Progenitor cell of endocrine pancreas (in vitro differentiated cells): ENCODE measurements around the gene CAP1. TPM values are rescaled to one million over a fixed set of nuclear protein-coding genes. Genes with fewer than 3 reads are reported as not detected.
"Not testable (repeated sequence)": the region's sequence is repeated elsewhere in the genome, so short reads cannot be mapped to it uniquely, and the experiment has no call there.

Experiments used
- DNase-seq: peaks from one replicate; pipeline ENCODE4 v3.0.0; 2021; ENCODE audit warnings: low spot score; ENCODE audit not compliant: unreplicated experiment
- H3K27ac Mint-ChIP-seq: 2 replicates; pipeline ENCODE4 v1.8.0; 2021; ENCODE audit warnings: mild to moderate bottlenecking, moderate library complexity, mixed read lengths
- H3K27me3 Mint-ChIP-seq: 2 replicates; pipeline ENCODE4 v1.8.0; 2021; ENCODE audit warnings: mixed read lengths
- H3K36me3 Mint-ChIP-seq: 2 replicates; pipeline ENCODE4 v1.8.0; 2022; ENCODE audit warnings: mixed read lengths; ENCODE audit not compliant: insufficient read depth
- H3K4me1 Mint-ChIP-seq: 2 replicates; pipeline ENCODE4 v1.8.0; 2021; ENCODE audit warnings: low read depth, mixed read lengths
- H3K4me3 Mint-ChIP-seq: 2 replicates; pipeline ENCODE4 v1.8.0; 2021; ENCODE audit warnings: low read depth, mild to moderate bottlenecking, moderate library complexity, mixed read lengths
- H3K9me3 Mint-ChIP-seq: 2 replicates; pipeline ENCODE4 v1.8.0; 2021; ENCODE audit warnings: low read depth, mixed read lengths
- total RNA-seq: library from RNA; stranded (reverse); gene quantifications from 2 replicates; pipeline ENCODE4 v1.2.1, GENCODE V29; 2021
- TF ChIP-seq, protein P1 (sequence below): fragments of 200-600 bp; sonication (generic); IDR thresholded peaks from one replicate; pipeline ENCODE4 v1.5.0; 2021; ENCODE audit warnings: antibody characterized with exemption, mild to moderate bottlenecking; ENCODE audit not compliant: unreplicated experiment

The CAP1 gene
- total RNA-seq, 1 donor from 2014 or later: 154 TPM

DNA sequence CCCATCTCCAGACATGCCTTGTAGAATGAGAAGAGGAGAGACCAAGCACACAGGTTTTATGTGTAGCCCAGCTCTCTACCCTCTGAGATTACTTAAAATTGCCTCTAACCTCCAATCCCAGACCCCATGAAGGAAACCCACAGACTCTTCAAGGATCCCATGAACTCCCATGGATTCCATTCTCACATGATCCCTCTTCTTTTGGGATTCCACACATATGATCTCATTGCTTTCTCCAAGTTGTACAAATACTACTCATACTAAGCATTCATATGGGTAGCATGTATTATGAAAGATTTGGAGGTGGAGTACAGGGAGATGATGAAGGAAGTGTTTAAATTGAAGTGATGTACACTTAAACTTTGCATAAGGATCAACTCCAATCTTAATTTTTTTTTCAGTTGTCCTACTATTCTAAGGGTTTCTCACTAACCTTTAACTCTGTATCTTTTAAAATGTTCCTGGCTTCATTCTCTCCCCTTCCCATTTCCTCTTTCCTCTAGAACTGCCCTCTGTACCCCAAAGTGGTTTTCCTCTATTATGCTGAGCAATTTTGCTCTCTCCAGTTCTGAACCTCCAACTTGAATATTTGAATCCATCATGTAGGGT, 44.0 kb upstream of the CAP1 start:
- no peaks in the 10 kb centered on the region for H3K36me3 Mint-ChIP-seq
- TF ChIP-seq, protein P1, sequence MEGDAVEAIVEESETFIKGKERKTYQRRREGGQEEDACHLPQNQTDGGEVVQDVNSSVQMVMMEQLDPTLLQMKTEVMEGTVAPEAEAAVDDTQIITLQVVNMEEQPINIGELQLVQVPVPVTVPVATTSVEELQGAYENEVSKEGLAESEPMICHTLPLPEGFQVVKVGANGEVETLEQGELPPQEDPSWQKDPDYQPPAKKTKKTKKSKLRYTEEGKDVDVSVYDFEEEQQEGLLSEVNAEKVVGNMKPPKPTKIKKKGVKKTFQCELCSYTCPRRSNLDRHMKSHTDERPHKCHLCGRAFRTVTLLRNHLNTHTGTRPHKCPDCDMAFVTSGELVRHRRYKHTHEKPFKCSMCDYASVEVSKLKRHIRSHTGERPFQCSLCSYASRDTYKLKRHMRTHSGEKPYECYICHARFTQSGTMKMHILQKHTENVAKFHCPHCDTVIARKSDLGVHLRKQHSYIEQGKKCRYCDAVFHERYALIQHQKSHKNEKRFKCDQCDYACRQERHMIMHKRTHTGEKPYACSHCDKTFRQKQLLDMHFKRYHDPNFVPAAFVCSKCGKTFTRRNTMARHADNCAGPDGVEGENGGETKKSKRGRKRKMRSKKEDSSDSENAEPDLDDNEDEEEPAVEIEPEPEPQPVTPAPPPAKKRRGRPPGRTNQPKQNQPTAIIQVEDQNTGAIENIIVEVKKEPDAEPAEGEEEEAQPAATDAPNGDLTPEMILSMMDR: no peak
- H3K27me3 Mint-ChIP-seq: no peaks in the 10 kb centered on the region
- DNase-seq: no peak
- peak overlapping the region; percentile 43 for H3K27ac Mint-ChIP-seq
- H3K9me3 Mint-ChIP-seq: no peaks in the 10 kb centered on the region
- H3K4me3 Mint-ChIP-seq: no peak overlapping the region
- H3K4me1 Mint-ChIP-seq: no peaks in the 10 kb centered on the region

DNA sequence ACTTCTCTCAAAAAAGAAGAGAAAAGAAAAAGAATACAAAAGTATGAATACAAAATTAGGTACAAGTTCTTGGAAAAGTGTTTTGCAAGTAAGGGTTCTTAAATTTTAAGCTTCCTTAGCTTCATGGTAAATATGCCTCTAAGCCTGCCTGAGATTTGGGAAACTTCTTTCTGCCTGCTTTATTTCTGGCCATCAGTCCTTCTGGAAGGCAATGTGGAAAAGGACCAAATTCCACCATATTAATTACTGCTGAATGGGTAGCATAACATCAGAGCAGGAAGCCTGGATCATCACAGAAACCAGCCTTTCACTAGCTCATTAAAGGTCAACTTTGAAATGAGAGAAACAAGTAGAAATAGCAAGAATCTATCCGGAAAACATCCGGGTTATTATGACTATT, 39.1 kb upstream of the CAP1 start:
- Mint-ChIP-seq H3K4me1 (no peaks in the 10 kb centered on the region), H3K27ac (no peak overlapping the region), H3K36me3 (peaks cover 1% of the 10 kb centered on the region), H3K27me3 (no peaks in the 10 kb centered on the region), H3K9me3 (peaks cover 13% of the 10 kb centered on the region), H3K4me3 (no peak overlapping the region)
- TF ChIP-seq, protein P1: no peak
- DNase-seq: no peak

DNA sequence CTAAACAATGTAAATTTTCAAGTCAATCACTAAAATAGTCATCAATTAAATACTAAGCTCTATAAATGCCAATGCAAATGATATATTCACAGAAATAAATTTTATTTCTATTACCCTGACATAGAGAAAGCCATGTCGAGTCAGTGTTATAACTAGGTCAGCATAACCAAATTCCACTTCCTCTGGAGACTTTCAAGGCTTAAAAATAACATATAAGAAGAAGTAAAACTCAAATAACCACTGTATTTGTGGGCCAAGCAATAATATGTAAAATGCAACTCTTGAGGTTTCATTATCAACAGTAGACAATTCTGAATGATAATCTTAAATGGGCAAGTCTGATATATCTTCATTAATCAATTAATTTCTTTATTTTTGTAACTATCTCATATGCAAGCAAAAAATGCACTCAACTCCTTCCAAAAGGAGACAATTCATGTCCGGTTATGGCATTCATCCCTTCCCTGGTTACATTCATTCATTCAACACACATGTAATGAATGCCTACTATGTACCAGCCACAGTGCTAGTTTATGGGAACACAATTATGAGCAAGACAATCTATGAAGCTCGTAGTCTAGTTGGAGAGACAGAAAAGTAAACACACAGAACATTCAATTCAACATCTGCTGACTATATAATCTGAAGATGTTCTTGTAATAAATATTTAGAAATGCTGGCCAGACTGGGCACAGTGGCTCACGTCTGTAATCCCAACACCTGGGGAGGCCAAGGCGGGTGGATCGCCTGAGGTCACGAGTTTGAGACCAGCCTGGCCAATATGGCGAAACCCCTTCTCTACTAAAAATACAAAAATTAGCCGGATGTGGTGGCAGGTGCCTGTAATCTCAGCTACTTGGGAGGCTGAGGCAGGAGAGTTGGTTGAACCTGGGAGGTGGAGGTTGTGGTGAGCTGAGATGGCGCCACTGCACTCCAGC, 37.1 kb upstream of the CAP1 start:
- TF ChIP-seq, protein P1: no peak
- Mint-ChIP-seq H3K27ac (peak overlapping the region; percentile 73), H3K36me3 (peaks cover 1% of the 10 kb centered on the region), H3K4me3 (no peak overlapping the region), H3K9me3 (peaks cover 13% of the 10 kb centered on the region), H3K4me1 (no peaks in the 10 kb centered on the region), H3K27me3 (no peaks in the 10 kb centered on the region)
- no peak for DNase-seq

DNA sequence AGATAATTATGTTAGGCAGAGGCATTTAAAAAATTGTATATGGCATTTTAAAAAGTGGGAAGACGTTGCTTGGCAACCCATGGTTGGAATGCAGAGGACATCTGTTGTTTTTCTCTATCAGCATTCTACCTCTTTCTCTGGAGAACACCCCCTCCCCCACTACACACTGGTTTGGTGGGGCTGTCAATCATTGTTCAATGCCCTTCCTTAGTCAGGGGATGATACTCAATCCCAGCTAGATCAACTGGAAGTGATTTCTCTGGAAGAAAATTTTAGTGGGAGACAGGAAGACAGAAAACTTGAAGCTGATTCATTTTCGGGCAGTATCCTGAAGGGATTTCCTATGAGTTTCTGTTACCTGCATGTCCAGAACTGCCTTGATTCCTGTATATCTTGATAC, 35.7 kb upstream of the CAP1 start:
- Mint-ChIP-seq H3K27ac (no peak overlapping the region), H3K36me3 (peaks cover 1% of the 10 kb centered on the region)

DNA sequence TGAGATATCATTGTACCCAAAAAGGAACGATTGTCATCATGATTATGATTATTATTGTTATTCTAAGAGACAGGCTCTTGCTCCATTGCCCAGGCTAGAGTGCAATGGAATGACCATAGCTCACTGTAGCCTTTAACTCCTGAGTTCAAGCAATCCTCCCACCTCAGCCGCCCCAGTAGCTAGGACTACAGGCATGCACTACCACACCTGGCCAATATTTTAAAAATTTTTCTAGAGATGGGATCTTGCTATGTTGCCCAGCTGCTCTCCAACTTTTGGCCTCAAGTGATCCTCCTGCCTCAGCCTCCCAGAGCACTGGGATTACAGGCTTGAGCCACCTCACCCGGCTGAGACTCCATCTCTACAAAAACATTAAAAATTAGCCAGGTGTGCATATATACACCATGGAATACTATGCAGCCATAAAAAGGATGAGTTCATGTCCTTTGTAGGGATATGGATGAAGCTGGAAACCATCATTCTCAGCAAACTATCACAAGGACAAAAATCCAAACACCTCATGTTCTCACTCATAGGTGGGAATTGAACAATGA, 33.0 kb upstream of the CAP1 start:
- H3K4me3 Mint-ChIP-seq, DNase-seq, H3K4me1 Mint-ChIP-seq, H3K36me3 Mint-ChIP-seq, H3K27me3 Mint-ChIP-seq, H3K27ac Mint-ChIP-seq: not testable (repeated sequence)
- peaks cover 13% of the 10 kb centered on the region for H3K9me3 Mint-ChIP-seq

More for the DNA sequence above, 35.7 kb upstream of the CAP1 start:
- TF ChIP-seq, protein P1: no peak
- no peak overlapping the region for H3K4me3 Mint-ChIP-seq
- H3K4me1 Mint-ChIP-seq: no peaks in the 10 kb centered on the region
- no peaks in the 10 kb centered on the region for H3K27me3 Mint-ChIP-seq
- no peak for DNase-seq
- H3K9me3 Mint-ChIP-seq: peaks cover 13% of the 10 kb centered on the region
